SK-N-SH treated with all-trans-retinoic acid at 6 μM for 48 hours (cell line): ENCODE results near the gene RCN1.

ENCODE experiments used
- ESRRG ChIP-seq: fragments of 250-450 bp; sonication (Bioruptor Pico); IDR thresholded peaks from 2 replicates; pipeline ENCODE4 v1.6.1; 2021; ENCODE audit warnings: mild to moderate bottlenecking
- OSR1 ChIP-seq: fragments of 250-450 bp; sonication (Bioruptor Pico); IDR thresholded peaks from 2 replicates; pipeline ENCODE4 v1.8.0; 2022; ENCODE audit warnings: moderate library complexity, mild to moderate bottlenecking, inconsistent platforms
- PATZ1 ChIP-seq: fragments of 250-450 bp; sonication (Bioruptor Pico); IDR thresholded peaks from 2 replicates; pipeline ENCODE4 v1.8.0; 2020; ENCODE audit warnings: mild to moderate bottlenecking, moderate library complexity, borderline replicate concordance
- POU6F1 ChIP-seq: fragments of 250-450 bp; sonication (Bioruptor Pico); IDR thresholded peaks from 2 replicates; pipeline ENCODE4 v1.8.0; 2021; ENCODE audit warnings: low read depth, mild to moderate bottlenecking, moderate library complexity, borderline replicate concordance
- RARB ChIP-seq: fragments of 250-450 bp; sonication (Bioruptor Pico); IDR thresholded peaks from 2 replicates; pipeline ENCODE4 v1.8.0; 2021; ENCODE audit warnings: mild to moderate bottlenecking, moderate library complexity
- SNAI2 ChIP-seq: fragments of 250-450 bp; sonication (Bioruptor Pico); IDR thresholded peaks from 2 replicates; pipeline ENCODE4 v1.5.0; 2020; ENCODE audit warnings: mild to moderate bottlenecking, moderate library complexity

GRCh38 chr11:32105871-32106560 is 15.1 kb downstream of the RCN1 start:
- TF ChIP-seq PATZ1 (CRISPR knock-in tag): no peak
- no peak for TF ChIP-seq POU6F1 (CRISPR knock-in tag)
- TF ChIP-seq SNAI2: no peak
- no peak for TF ChIP-seq OSR1
- TF ChIP-seq ESRRG (CRISPR knock-in tag): no peak
- TF ChIP-seq RARB (CRISPR knock-in tag): no peak
